H9 (cell line): ENCODE results near the gene C10orf71. TPM values are rescaled to one million over a fixed set of nuclear protein-coding genes. Genes with fewer than 3 reads are reported as not detected.

Source experiments
- DNase-seq: peaks from one replicate; pipeline ENCODE4 v3.0.0-alpha.2; 2017
- H2AFZ ChIP-seq: one replicate; pipeline ENCODE4 v1.6.1; 2013; ENCODE audit warnings: mild to moderate bottlenecking, low read length, control low read depth, moderate library complexity
- H2AK5ac ChIP-seq: 2 replicates; pipeline ENCODE4 v1.6.1; 2013; ENCODE audit warnings: low read length, control low read depth, mixed read lengths; ENCODE audit not compliant: insufficient read length
- H2BK120ac ChIP-seq: one replicate; pipeline ENCODE4 v1.6.1; 2013; ENCODE audit warnings: low read depth, mild to moderate bottlenecking, low read length, control low read depth, inconsistent platforms; ENCODE audit not compliant: poor library complexity, severe bottlenecking
- H2BK12ac ChIP-seq: 2 replicates; pipeline ENCODE4 v1.6.1; 2013; ENCODE audit warnings: low read length, control low read depth, mixed read lengths, low read depth; ENCODE audit not compliant: insufficient read length
- H2BK15ac ChIP-seq: 2 replicates; pipeline ENCODE4 v1.6.1; 2013; ENCODE audit warnings: low read depth, low read length, control low read depth
- H2BK20ac ChIP-seq: one replicate; pipeline ENCODE4 v1.6.1; 2013; ENCODE audit warnings: low read depth, mild to moderate bottlenecking, low read length, control low read depth, inconsistent platforms; ENCODE audit not compliant: poor library complexity, severe bottlenecking
- H2BK5ac ChIP-seq: 2 replicates; pipeline ENCODE4 v1.6.1; 2013; ENCODE audit warnings: low read length, control low read depth, mixed read lengths; ENCODE audit not compliant: insufficient read length
- H3K14ac ChIP-seq: 2 replicates; pipeline ENCODE4 v1.6.1; 2013; ENCODE audit warnings: low read length, control low read depth; ENCODE audit not compliant: insufficient read depth
- H3K18ac ChIP-seq: 2 replicates; pipeline ENCODE4 v1.6.1; 2013; ENCODE audit warnings: low read depth, mild to moderate bottlenecking, mixed read lengths, low read length, control low read depth; ENCODE audit not compliant: insufficient read length
- H3K23ac ChIP-seq: 2 replicates; pipeline ENCODE4 v1.6.1; 2013; ENCODE audit warnings: low read length, control low read depth, mixed read lengths, low read depth; ENCODE audit not compliant: insufficient read length
- H3K23me2 ChIP-seq: 2 replicates; pipeline ENCODE4 v1.6.1; 2013; ENCODE audit warnings: low read depth, mild to moderate bottlenecking, mixed read lengths, low read length, control low read depth; ENCODE audit not compliant: insufficient read length, poor library complexity, severe bottlenecking
- H3K27ac ChIP-seq: 2 replicates; pipeline ENCODE4 v1.5.1; 2013; ENCODE audit warnings: low read length, control low read depth, mixed read lengths, low read depth; ENCODE audit not compliant: insufficient read length
- H3K27me3 ChIP-seq: 2 replicates; pipeline ENCODE4 v1.6.1; 2013; ENCODE audit warnings: low read length, control low read depth, inconsistent platforms; ENCODE audit not compliant: insufficient read depth
- H3K4ac ChIP-seq: 2 replicates; pipeline ENCODE4 v1.6.1; 2013; ENCODE audit warnings: low read depth, mild to moderate bottlenecking, control low read depth, inconsistent platforms, low read length, moderate library complexity
- H3K4me1 ChIP-seq: 2 replicates; pipeline ENCODE4 v1.6.1; 2013; ENCODE audit warnings: low read length, control low read depth, inconsistent platforms; ENCODE audit not compliant: insufficient read depth
- H3K4me2 ChIP-seq: 2 replicates; pipeline ENCODE4 v1.6.1; 2013; ENCODE audit warnings: low read length, control low read depth, mixed read lengths; ENCODE audit not compliant: insufficient read length, insufficient read depth
- H3K56ac ChIP-seq: 2 replicates; pipeline ENCODE4 v1.6.1; 2013; ENCODE audit warnings: low read depth, mild to moderate bottlenecking, mixed read lengths, low read length, control low read depth; ENCODE audit not compliant: insufficient read length
- H3K79me1 ChIP-seq: 2 replicates; pipeline ENCODE4 v1.6.1; 2013; ENCODE audit warnings: low read depth, mild to moderate bottlenecking, moderate library complexity, low read length, control low read depth, inconsistent platforms; ENCODE audit not compliant: insufficient read depth, poor library complexity, severe bottlenecking
- H3K79me2 ChIP-seq: 2 replicates; pipeline ENCODE4 v1.6.1; 2013; ENCODE audit warnings: low read length, control low read depth, inconsistent platforms; ENCODE audit not compliant: insufficient read depth
- H3K9ac ChIP-seq: 2 replicates; pipeline ENCODE4 v1.6.1; 2013; ENCODE audit warnings: low read length, control low read depth, mixed read lengths; ENCODE audit not compliant: insufficient read length; ENCODE audit errors: extremely low read depth
- H3K9me3 ChIP-seq: one replicate; pipeline ENCODE4 v1.6.1; 2013; ENCODE audit warnings: low read depth, low read length, inconsistent platforms; ENCODE audit not compliant: control insufficient read depth
- H3T11ph ChIP-seq: one replicate; pipeline ENCODE4 v1.6.1; 2013; ENCODE audit warnings: mild to moderate bottlenecking, low read length, control low read depth, inconsistent platforms
- H4K20me1 ChIP-seq: one replicate; pipeline ENCODE4 v1.6.1; 2013; ENCODE audit not compliant: control insufficient read depth, insufficient read length, insufficient read depth
- H4K5ac ChIP-seq: 2 replicates; pipeline ENCODE4 v1.6.1; 2013; ENCODE audit warnings: low read depth, mild to moderate bottlenecking, mixed read lengths, low read length, control low read depth; ENCODE audit not compliant: insufficient read length
- H4K8ac ChIP-seq: replicated peaks from 2 replicates; pipeline ENCODE4 v1.6.1; 2013; ENCODE audit warnings: low read length, control low read depth, mixed read lengths, low read depth; ENCODE audit not compliant: insufficient read length
- H4K91ac ChIP-seq: 2 replicates; pipeline ENCODE4 v1.6.1; 2013; ENCODE audit warnings: low read depth, mild to moderate bottlenecking, moderate library complexity, mixed read lengths, low read length, control low read depth; ENCODE audit not compliant: insufficient read length
- H3K27ac Mint-ChIP-seq, 3 experiments: 2 replicates in 2 of 3; 3 replicates in 1 of 3; pipeline ENCODE4 v1.8.0; 2020 to 2021; ENCODE audit warnings: mixed read lengths in 3 of 3, mild to moderate bottlenecking in 1 of 3, moderate library complexity in 1 of 3
- H3K27me3 Mint-ChIP-seq: 2 replicates; pipeline ENCODE4 v1.8.0; 2021; ENCODE audit warnings: low read depth, mild to moderate bottlenecking, moderate library complexity, mixed read lengths
- H3K36me3 Mint-ChIP-seq, 3 experiments: 2 replicates in 2 of 3; 3 replicates in 1 of 3; pipeline ENCODE4 v1.8.0; 2020 to 2021; ENCODE audit warnings: low read depth in 3 of 3, mixed read lengths in 3 of 3; ENCODE audit not compliant: insufficient read depth in 1 of 3
- H3K4me1 Mint-ChIP-seq, 2 experiments: 2 replicates each; pipeline ENCODE4 v1.8.0; 2020; ENCODE audit warnings: mixed read lengths in 2 of 2
- H3K4me3 Mint-ChIP-seq, 2 experiments: 2 replicates in 1 of 2; 3 replicates in 1 of 2; pipeline ENCODE4 v1.8.0; 2020 to 2021; ENCODE audit warnings: mild to moderate bottlenecking in 2 of 2, mixed read lengths in 2 of 2, moderate library complexity in 1 of 2
- H3K9me3 Mint-ChIP-seq, 2 experiments: 2 replicates in 1 of 2; 3 replicates in 1 of 2; pipeline ENCODE4 v1.8.0; 2020; ENCODE audit warnings: mild to moderate bottlenecking in 2 of 2, mixed read lengths in 2 of 2, moderate library complexity in 1 of 2
- WGBS: extraction: QIAGEN DNeasy Blood & Tissue Kit; methylation state at CpG from one replicate; pipeline ENCODE4 v1.1.7; 2013; ENCODE audit warnings: missing lambda C conversion rate, low lambda C conversion rate, mixed read lengths; ENCODE audit not compliant: insufficient read length; ENCODE audit errors: extremely low coverage; 5-methylcytosine and 5-hydroxymethylcytosine counted together
- total RNA-seq: library from RNA; stranded (reverse); gene quantifications from 2 replicates; pipeline ENCODE4 v1.2.1, GENCODE V29; 2021
- TF ChIP-seq, protein P1 (sequence below): fragments of 200-600 bp; sonication (generic); conservative IDR thresholded peaks from 3 replicates; pipeline ENCODE4 v1.8.0; 2021; ENCODE audit warnings: antibody characterized with exemption, mild to moderate bottlenecking

Gene C10orf71
- total RNA-seq, 1 experiment from 2014 or later: not detected

DNA sequence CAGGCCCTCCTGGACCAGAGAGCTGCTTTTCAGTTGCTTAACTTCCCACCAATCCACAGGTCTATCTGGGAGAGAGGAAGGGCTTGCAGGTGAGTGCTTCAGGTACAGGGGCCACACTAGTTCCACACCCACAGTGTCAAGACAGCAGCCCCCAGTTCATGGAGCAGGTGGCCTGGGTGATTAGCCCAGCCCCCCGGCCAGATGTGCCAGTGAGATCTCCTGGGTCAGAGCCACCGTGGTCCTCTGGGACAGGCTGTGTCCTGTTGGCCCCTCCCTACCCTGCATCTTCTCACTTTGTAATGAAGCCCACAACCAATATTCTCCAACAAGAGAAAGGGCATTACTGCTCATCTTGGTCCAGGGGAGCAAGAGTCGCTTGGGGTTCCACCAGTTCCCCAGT lies 66.3 kb downstream of the C10orf71 start:
- H3K36me3 Mint-ChIP-seq: no peaks in the 10 kb centered on the region
- Histone ChIP-seq H4K20me1 (no peaks in the 10 kb centered on the region), H3K23me2 (no peaks in the 10 kb centered on the region), H3K14ac (no peak overlapping the region), H3K79me2 (no peaks in the 10 kb centered on the region), H3K23ac (no peak overlapping the region), H2BK12ac (no peak overlapping the region), H3T11ph (no peak overlapping the region), H3K9ac (no peak overlapping the region), H4K5ac (no peak overlapping the region), H2AFZ (no peak overlapping the region), H3K4me2 (no peak overlapping the region), H4K91ac (no peak overlapping the region), H2BK20ac (no peak overlapping the region), H3K9me3 (no peaks in the 10 kb centered on the region), H2BK120ac (no peak overlapping the region), H4K8ac (no peak overlapping the region), H3K27ac (no peak overlapping the region), H3K79me1 (no peaks in the 10 kb centered on the region), H3K56ac (no peak overlapping the region), H3K18ac (no peak overlapping the region), H3K4me1 (no peaks in the 10 kb centered on the region; the same call in 1 of the 2 replicates), H3K4ac (no peak overlapping the region), H2BK5ac (no peak overlapping the region), H2BK15ac (no peak overlapping the region), H3K27me3 (no peaks in the 10 kb centered on the region), H2AK5ac (no peak overlapping the region)
- TF ChIP-seq, protein P1, sequence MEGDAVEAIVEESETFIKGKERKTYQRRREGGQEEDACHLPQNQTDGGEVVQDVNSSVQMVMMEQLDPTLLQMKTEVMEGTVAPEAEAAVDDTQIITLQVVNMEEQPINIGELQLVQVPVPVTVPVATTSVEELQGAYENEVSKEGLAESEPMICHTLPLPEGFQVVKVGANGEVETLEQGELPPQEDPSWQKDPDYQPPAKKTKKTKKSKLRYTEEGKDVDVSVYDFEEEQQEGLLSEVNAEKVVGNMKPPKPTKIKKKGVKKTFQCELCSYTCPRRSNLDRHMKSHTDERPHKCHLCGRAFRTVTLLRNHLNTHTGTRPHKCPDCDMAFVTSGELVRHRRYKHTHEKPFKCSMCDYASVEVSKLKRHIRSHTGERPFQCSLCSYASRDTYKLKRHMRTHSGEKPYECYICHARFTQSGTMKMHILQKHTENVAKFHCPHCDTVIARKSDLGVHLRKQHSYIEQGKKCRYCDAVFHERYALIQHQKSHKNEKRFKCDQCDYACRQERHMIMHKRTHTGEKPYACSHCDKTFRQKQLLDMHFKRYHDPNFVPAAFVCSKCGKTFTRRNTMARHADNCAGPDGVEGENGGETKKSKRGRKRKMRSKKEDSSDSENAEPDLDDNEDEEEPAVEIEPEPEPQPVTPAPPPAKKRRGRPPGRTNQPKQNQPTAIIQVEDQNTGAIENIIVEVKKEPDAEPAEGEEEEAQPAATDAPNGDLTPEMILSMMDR: no peak
- H3K4me3 Mint-ChIP-seq: no peak overlapping the region
- H3K27me3 Mint-ChIP-seq: peaks cover 4% of the 10 kb centered on the region
- 0 out of 7 replicates have a peak overlapping the region, but pooled peaks of 1 of the 3 experiments have one; percentile 34 for H3K27ac Mint-ChIP-seq
- no peaks in the 10 kb centered on the region; a peak in 1 of 5 replicates for H3K9me3 Mint-ChIP-seq
- WGBS: no CpG with 5 or more reads among the region's 3 CpGs
- peaks cover 10 to 11% of the 10 kb centered on the region in 2 experiments for H3K4me1 Mint-ChIP-seq
- DNase-seq: no peak
